ENCODE results near the gene ZNF91.
"Not testable (repeated sequence)": the region's sequence is repeated elsewhere in the genome, so short reads cannot be mapped to it uniquely, and the experiment has no call there.

DNA sequence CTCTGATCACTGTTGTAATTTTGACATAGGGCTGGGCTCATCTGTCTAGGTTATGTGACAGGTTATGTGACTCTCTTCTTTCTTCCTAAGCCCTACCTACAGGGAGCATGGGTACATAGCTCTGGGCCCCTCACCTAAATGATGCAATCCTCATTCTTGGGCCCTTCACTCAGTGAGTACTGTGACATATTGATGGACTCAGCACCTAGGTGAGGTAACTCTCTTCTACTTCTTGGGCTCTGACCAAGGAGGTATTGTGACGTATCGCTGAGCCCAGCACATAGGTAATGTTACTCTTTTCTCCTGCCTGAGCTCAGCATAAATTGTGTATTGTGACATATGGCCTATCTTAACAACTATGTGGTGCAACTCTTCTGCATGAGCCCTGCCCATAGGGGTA, 76.3 kb downstream of the ZNF91 start:
- TF ChIP-seq, protein P1, sequence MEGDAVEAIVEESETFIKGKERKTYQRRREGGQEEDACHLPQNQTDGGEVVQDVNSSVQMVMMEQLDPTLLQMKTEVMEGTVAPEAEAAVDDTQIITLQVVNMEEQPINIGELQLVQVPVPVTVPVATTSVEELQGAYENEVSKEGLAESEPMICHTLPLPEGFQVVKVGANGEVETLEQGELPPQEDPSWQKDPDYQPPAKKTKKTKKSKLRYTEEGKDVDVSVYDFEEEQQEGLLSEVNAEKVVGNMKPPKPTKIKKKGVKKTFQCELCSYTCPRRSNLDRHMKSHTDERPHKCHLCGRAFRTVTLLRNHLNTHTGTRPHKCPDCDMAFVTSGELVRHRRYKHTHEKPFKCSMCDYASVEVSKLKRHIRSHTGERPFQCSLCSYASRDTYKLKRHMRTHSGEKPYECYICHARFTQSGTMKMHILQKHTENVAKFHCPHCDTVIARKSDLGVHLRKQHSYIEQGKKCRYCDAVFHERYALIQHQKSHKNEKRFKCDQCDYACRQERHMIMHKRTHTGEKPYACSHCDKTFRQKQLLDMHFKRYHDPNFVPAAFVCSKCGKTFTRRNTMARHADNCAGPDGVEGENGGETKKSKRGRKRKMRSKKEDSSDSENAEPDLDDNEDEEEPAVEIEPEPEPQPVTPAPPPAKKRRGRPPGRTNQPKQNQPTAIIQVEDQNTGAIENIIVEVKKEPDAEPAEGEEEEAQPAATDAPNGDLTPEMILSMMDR (IDR thresholded peaks at IDR 0.05) = not testable (repeated sequence)
- not testable (repeated sequence) for TF ChIP-seq POLR2AphosphoS5 (IDR thresholded peaks at IDR 0.05; ENCODE audit: insufficient read depth in 1 of 2, low read depth in 1 of 2); POLR2A (IDR thresholded peaks at IDR 0.05)
